Keratinocyte (primary cell): Measurements from ENCODE around the gene ARMC9. TPM values are rescaled to one million over a fixed set of nuclear protein-coding genes. Genes with fewer than 3 reads are reported as not detected.

Experiments used
- DNase-seq: peaks from one replicate; pipeline ENCODE4 v3.0.0-alpha.2; 2011; ENCODE audit warnings: low read depth, missing footprints, low spot score
- FAIRE-seq: peaks from 2 replicates; lab custom pipeline; 2011; peaks lifted over from hg19 to GRCh38; lab: Jason Lieb, UNC
- H2AFZ ChIP-seq: 2 replicates; pipeline ENCODE4 v1.6.0; 2012; ENCODE audit warnings: low read length, control low read depth, inconsistent platforms; ENCODE audit not compliant: control insufficient read depth
- H3K27ac ChIP-seq: 2 replicates; pipeline ENCODE4 v1.5.1; 2011; ENCODE audit warnings: low read length; ENCODE audit not compliant: control insufficient read depth, insufficient read depth
- H3K27me3 ChIP-seq: 3 replicates; pipeline ENCODE4 v1.6.0; 2011; ENCODE audit warnings: low read length; ENCODE audit not compliant: control insufficient read depth, insufficient read depth; ENCODE audit errors: extremely low read depth
- H3K36me3 ChIP-seq, 2 experiments: 2 replicates in 1 of 2; 3 replicates in 1 of 2; pipeline ENCODE4 v1.5.1; 2011; ENCODE audit warnings: low read length in 2 of 2, mild to moderate bottlenecking in 1 of 2; ENCODE audit not compliant: control insufficient read depth in 2 of 2, insufficient read depth in 2 of 2; ENCODE audit errors: extremely low read depth in 1 of 2
- H3K4me1 ChIP-seq: 3 replicates; pipeline ENCODE4 v1.5.1; 2011; ENCODE audit warnings: low read length; ENCODE audit not compliant: control insufficient read depth, insufficient read depth; ENCODE audit errors: extremely low read depth
- H3K4me2 ChIP-seq: 3 replicates; pipeline ENCODE4 v1.6.0; 2011; ENCODE audit warnings: low read depth, low read length; ENCODE audit not compliant: control insufficient read depth, insufficient read depth; ENCODE audit errors: extremely low read depth
- H3K4me3 ChIP-seq, 3 experiments: fragments of 200-600 bp in 1 of 3; sonication (generic) in 1 of 3; 2 replicates in 2 of 3; 3 replicates in 1 of 3; pipeline ENCODE4 v1.5.1; 2011 to 2016; ENCODE audit warnings: low read length in 3 of 3, mild to moderate bottlenecking in 3 of 3, control low read depth in 2 of 3, inconsistent platforms in 1 of 3, low read depth in 1 of 3, mixed read lengths in 1 of 3, mixed run types in 1 of 3, moderate library complexity in 1 of 3; ENCODE audit not compliant: control insufficient read depth in 2 of 3, insufficient read depth in 2 of 3; ENCODE audit errors: extremely low read depth in 1 of 3
- H3K79me2 ChIP-seq: 2 replicates; pipeline ENCODE4 v1.6.0; 2012; ENCODE audit warnings: low read length; ENCODE audit not compliant: control insufficient read depth, insufficient read depth
- H3K9ac ChIP-seq: 3 replicates; pipeline ENCODE4 v1.6.0; 2011; ENCODE audit warnings: low read length; ENCODE audit not compliant: control insufficient read depth, insufficient read depth; ENCODE audit errors: extremely low read depth
- H3K9me1 ChIP-seq: 3 replicates; pipeline ENCODE4 v1.6.0; 2011; ENCODE audit warnings: low read length; ENCODE audit not compliant: control insufficient read depth, insufficient read depth; ENCODE audit errors: extremely low read depth
- H3K9me3 ChIP-seq: 2 replicates; pipeline ENCODE4 v1.5.1; 2012; ENCODE audit warnings: low read depth, low read length; ENCODE audit not compliant: control insufficient read depth
- H4K20me1 ChIP-seq: 3 replicates; pipeline ENCODE4 v1.6.0; 2011; ENCODE audit warnings: low read length; ENCODE audit not compliant: control insufficient read depth, insufficient read depth; ENCODE audit errors: extremely low read depth
- CTCF ChIP-seq, 3 experiments: IDR thresholded peaks in 1 of 3; conservative IDR thresholded peaks in 1 of 3; optimal IDR thresholded peaks in 1 of 3; 2 replicates in 2 of 3; 3 replicates in 1 of 3; pipeline versions ENCODE3 to v1.5.1; 2011; ENCODE audit warnings: low read length in 3 of 3, mild to moderate bottlenecking in 3 of 3, moderate library complexity in 2 of 3, control low read depth in 1 of 3, inconsistent platforms in 1 of 3; ENCODE audit not compliant: insufficient read depth in 2 of 3; ENCODE audit errors: extremely low read depth in 1 of 3
- EZH2 ChIP-seq: IDR thresholded peaks from one replicate; pipeline ENCODE4 v1.6.1; 2012; ENCODE audit warnings: inconsistent platforms, mild to moderate bottlenecking, low read length, moderate library complexity
- dilution Hi-C: fragments of 300-500 bp; cut with MboI; formaldehyde crosslinking; loops from one replicate; pipeline ENCODE4 v1.7.0; 2020; ENCODE audit warnings: low sequenced_read_pairs; ENCODE audit not compliant: extremely low pct_ligation_motif_present
- polyA plus RNA-seq, 5 experiments: library from polyadenylated mRNA; depleted of rRNA in 3 of 5; stranded (reverse) in 3 of 5; stranded (forward) in 1 of 5; unstranded in 1 of 5; fragments of >200 nt; gene quantifications; 1 replicate in 1 of 5; 2 replicates in 3 of 5; 3 replicates in 1 of 5; pipeline versions ENCODE4 v1.2.1 to v1.2.3, GENCODE V29; 2011 to 2012; ENCODE audit warnings: missing spikeins in 2 of 5, low read depth in 1 of 5, low replicate concordance in 1 of 5

The ARMC9 gene
- polyA plus RNA-seq, 1 donor (not counting 4 experiments of a cell fraction or from before 2014, with no cell fraction given), result 16.2 TPM

- dilution Hi-C loops, result no loop called here
- H3K4me2 ChIP-seq, result peak within 1 kb of the TSS; percentile 22
- no peaks in the 10 kb centered on the region for H3K9me1 ChIP-seq
- H2AFZ ChIP-seq, result no peak within 1 kb of the TSS
- no peaks in the 10 kb centered on the region for H3K36me3 ChIP-seq
- FAIRE-seq (no peak), DNase-seq (no peak)
- TF ChIP-seq CTCF (optimal IDR thresholded peaks at IDR 0.05 in 1 of 3, IDR thresholded peaks at IDR 0.05 in 1 of 3, conservative IDR thresholded peaks at IDR 0.05 in 1 of 3; ENCODE audit: extremely low read depth in 1 of 3, insufficient read depth in 2 of 3, low read length in 3 of 3) (no peak), EZH2 (peak; percentile 77)
- H3K27me3 ChIP-seq, result peaks cover 30% of the 10 kb centered on the region
- no peaks in the 10 kb centered on the region for H3K9me3 ChIP-seq
- H3K79me2 ChIP-seq, result no peaks in the 10 kb centered on the region
- no peaks in the 10 kb centered on the region for H3K4me1 ChIP-seq
- no peak within 1 kb of the TSS for H3K9ac ChIP-seq
- H3K4me3 ChIP-seq, result peak within 1 kb of the TSS in 1 of 3 experiments; percentile 7
- H3K27ac ChIP-seq, result no peak within 1 kb of the TSS
- no peaks in the 10 kb centered on the region for H4K20me1 ChIP-seq
Measured at GRCh38 chr2:231395188-231396057, 197.0 kb downstream of the ARMC9 start, which contains the start of gene B3GNT7. B3GNT7 (plus strand) TSS chr2:231395710; CDS start chr2:231395804, 94 bp downstream.

DNA sequence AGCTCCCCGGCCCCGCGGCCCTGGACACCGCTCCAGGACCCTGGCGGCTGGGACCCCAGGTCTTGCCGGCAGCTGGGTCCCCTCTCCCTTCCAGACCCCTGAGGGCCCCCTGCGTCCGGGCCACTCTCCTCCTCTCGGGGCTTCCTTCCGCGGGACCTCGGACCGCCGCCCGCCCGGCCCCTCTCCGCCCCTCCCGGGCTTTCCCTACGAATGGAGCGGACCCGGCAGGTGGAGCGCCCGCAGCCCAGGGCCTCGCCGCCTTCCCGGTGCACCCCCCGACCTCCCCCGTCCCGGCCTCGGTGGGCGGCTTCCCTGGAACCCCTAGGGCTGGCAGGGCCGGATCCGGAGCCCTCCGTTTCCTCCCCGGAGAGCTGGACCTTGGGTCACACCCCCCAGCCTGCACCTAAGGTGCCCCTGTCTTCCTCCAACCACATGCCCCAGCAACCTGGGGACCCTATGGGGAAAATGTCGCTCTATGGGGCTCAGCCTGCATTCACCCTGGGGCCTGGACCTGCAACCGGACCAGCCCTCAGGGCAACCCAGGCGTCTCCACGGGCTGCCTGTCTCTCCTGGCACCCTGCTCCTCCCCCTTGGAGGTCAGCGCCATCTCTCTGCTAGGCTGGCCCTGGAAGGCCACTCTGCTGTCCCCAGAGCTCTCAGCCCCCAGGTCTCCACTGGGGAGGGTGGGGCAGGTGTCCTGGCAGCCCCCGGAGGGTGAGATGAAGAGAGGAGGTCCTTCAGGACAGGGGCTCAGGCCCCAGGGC lies 197.8 kb downstream of the ARMC9 start:
- Histone ChIP-seq H3K9me3 (no peaks in the 10 kb centered on the region), H3K4me2 (peak overlapping the region; percentile 22), H3K4me1 (no peaks in the 10 kb centered on the region), H4K20me1 (no peaks in the 10 kb centered on the region), H3K9ac (no peak overlapping the region), H3K79me2 (no peaks in the 10 kb centered on the region), H3K9me1 (no peaks in the 10 kb centered on the region), H3K36me3 (no peaks in the 10 kb centered on the region), H3K4me3 (no peak overlapping the region), H2AFZ (no peak overlapping the region), H3K27ac (no peak overlapping the region), H3K27me3 (peaks cover 30% of the 10 kb centered on the region)
- no peak for FAIRE-seq
- TF ChIP-seq CTCF (optimal IDR thresholded peaks at IDR 0.05 in 1 of 3, IDR thresholded peaks at IDR 0.05 in 1 of 3, conservative IDR thresholded peaks at IDR 0.05 in 1 of 3; ENCODE audit: extremely low read depth in 1 of 3, insufficient read depth in 2 of 3, low read length in 3 of 3), result no peak
- TF ChIP-seq EZH2, result peak; percentile 89
- dilution Hi-C loops, result no loop called here
- no peak for DNase-seq
